ENCODE measurements around the gene ARHGAP26.

ARHGAP26 gene

GRCh38 chr5:142911170-142911569 is 141.0 kb downstream of the ARHGAP26 start:
- no peak overlapping the region for H3K4me3 ChIP-seq (ENCODE audit: low read depth, low read length)
- no peak for DNase-seq (ENCODE audit: low read depth)
- no peak for TF ChIP-seq CTCF (IDR thresholded peaks at IDR 0.05; ENCODE audit: insufficient read depth, low read depth, low read length, missing control alignments)

GRCh38 chr5:142911775-142912174 is 141.6 kb downstream of the ARHGAP26 start:
- no peak for TF ChIP-seq CTCF (IDR thresholded peaks at IDR 0.05; ENCODE audit: insufficient read depth, low read depth, low read length, missing control alignments)
- DNase-seq (ENCODE audit: low read depth), result no peak
- no peak overlapping the region for H3K4me3 ChIP-seq (ENCODE audit: low read depth, low read length)

GRCh38 chr5:142913728-142914338 is 143.7 kb downstream of the ARHGAP26 start:
- H3K4me3 ChIP-seq (ENCODE audit: low read depth, low read length), result no peak overlapping the region
- TF ChIP-seq CTCF (IDR thresholded peaks at IDR 0.05; ENCODE audit: insufficient read depth, low read depth, low read length, missing control alignments), result no peak
- DNase-seq (ENCODE audit: low read depth), result no peak

GRCh38 chr5:142915038-142915437 is 144.9 kb downstream of the ARHGAP26 start:
- no peak overlapping the region for H3K4me3 ChIP-seq (ENCODE audit: low read depth, low read length)
- no peak for DNase-seq (ENCODE audit: low read depth)
- no peak for TF ChIP-seq CTCF (IDR thresholded peaks at IDR 0.05; ENCODE audit: insufficient read depth, low read depth, low read length, missing control alignments)

GRCh38 chr5:142915813-142916424 is 145.7 kb downstream of the ARHGAP26 start:
- TF ChIP-seq CTCF (IDR thresholded peaks at IDR 0.05; ENCODE audit: insufficient read depth, low read depth, low read length, missing control alignments), result peak; percentile 54
- no peak overlapping the region for H3K4me3 ChIP-seq (ENCODE audit: low read depth, low read length)
- peak; percentile 57 for DNase-seq (ENCODE audit: low read depth)

GRCh38 chr5:142918959-142919635 is 148.9 kb downstream of the ARHGAP26 start:
- DNase-seq (ENCODE audit: low read depth), result no peak
- no peak overlapping the region for H3K4me3 ChIP-seq (ENCODE audit: low read depth, low read length)
- no peak for TF ChIP-seq CTCF (IDR thresholded peaks at IDR 0.05; ENCODE audit: insufficient read depth, low read depth, low read length, missing control alignments)
